Heart right ventricle (tissue), 16 donors: ENCODE measurements around the gene PLA2G15. TPM values are rescaled to one million over a fixed set of nuclear protein-coding genes. Genes with fewer than 3 reads are reported as not detected.

Experiments used
- ATAC-seq, 8 donors: fragments of 200-7000 bp; cut with Tn5 transposase; one replicate each; pipeline ENCODE4 v1.9.1; 2020; ENCODE audit warnings: mild to moderate bottlenecking in 8 of 8, moderate library complexity in 8 of 8, moderate number of reproducible peaks in 1 of 8
- DNase-seq, 2 donors: peaks; one replicate each; pipeline ENCODE4 v3.0.0-alpha.2; 2020
- H3K27ac ChIP-seq, 10 donors: fragments of 200-600 bp; sonication (generic) in 2 of 10; one replicate each; pipeline versions ENCODE4 v1.5.0 to v1.8.0; 2020 to 2022; ENCODE audit warnings: mild to moderate bottlenecking in 3 of 10
- H3K27me3 ChIP-seq, 7 donors: fragments of 200-600 bp; one replicate each; pipeline ENCODE4 v1.8.0; 2021 to 2022; ENCODE audit warnings: mild to moderate bottlenecking in 2 of 7
- H3K36me3 ChIP-seq, 9 donors: fragments of 200-600 bp; sonication (generic) in 1 of 9; one replicate each; pipeline versions ENCODE4 v1.5.0 to v1.8.0; 2020 to 2022; ENCODE audit warnings: mild to moderate bottlenecking in 2 of 9
- H3K4me1 ChIP-seq, 9 donors: fragments of 200-600 bp; sonication (generic) in 1 of 9; one replicate each; pipeline versions ENCODE4 v1.5.0 to v1.8.0; 2020 to 2022; ENCODE audit warnings: mild to moderate bottlenecking in 4 of 9
- H3K4me3 ChIP-seq, 10 donors: fragments of 200-600 bp; sonication (generic) in 2 of 10; one replicate each; pipeline versions ENCODE4 v1.5.0 to v1.8.0; 2020 to 2022; ENCODE audit warnings: mild to moderate bottlenecking in 7 of 10, moderate library complexity in 2 of 10
- H3K9me3 ChIP-seq, 11 donors: fragments of 200-600 bp in 10 of 11; sonication (generic) in 2 of 11; one replicate each; pipeline versions ENCODE4 v1.5.0 to v1.8.0; 2013 to 2022; ENCODE audit warnings: mild to moderate bottlenecking in 2 of 11, control low read depth in 1 of 11, moderate library complexity in 1 of 11
- WGBS, 2 donors: extraction: QIAGEN DNeasy Blood & Tissue Kit; methylation state at CpG; one replicate each; pipeline ENCODE4 v1.1.7; 2013; ENCODE audit warnings: inconsistent platforms in 1 of 2; 5-methylcytosine and 5-hydroxymethylcytosine counted together
- intact Hi-C, 10 donors: fragments of 100-400 bp; cut with DNase I; formaldehyde crosslinking; loops; one replicate each; pipeline versions ENCODE4 v1.11.1 to v1.14.2; 2022
- polyA plus RNA-seq, 2 donors: library from polyadenylated mRNA; stranded (reverse); fragments of 200-250 nt; gene quantifications; one replicate each; pipeline ENCODE4 v1.2.3, GENCODE V29; 2013
- total RNA-seq, 10 donors: library from RNA; stranded (reverse); fragmentation: NEBNext Ultra II Directional in 3 of 10; extraction: Animal tissue kit (Norgen Biotek cat#: 25700) in 3 of 10; gene quantifications; one replicate each; pipeline versions ENCODE4 v1.2.1 to v1.2.4, GENCODE V29; 2021 to 2023
- TF ChIP-seq, protein P1 (sequence below), 9 donors: fragments of 200-600 bp; sonication (generic) in 2 of 9; IDR thresholded peaks; one replicate each; pipeline versions ENCODE4 v1.5.0 to v1.8.0; 2021 to 2022; ENCODE audit warnings: antibody characterized with exemption in 9 of 9, mild to moderate bottlenecking in 5 of 9, moderate library complexity in 1 of 9
- donor health status: Arrhythmogenic right ventricular cardiomyopathy.
- donor health status: ischemic (EF 13 %, LVEDD 7.1; RV severe dilation, severe dysfunction).
- donor health status: healthy with polysubstance abuse.
- donor health status: DM: no; HTN: yes; CAD: no.
- donor health status: DM: no; HTN: no; CAD: no.
- donor health status: ischemic (EF 25% LVEDD 6.9; RV normal size, moderate dysfunction).
- donor health status: ischemic (EF 25% LVEDD 5.7; RV mildly dilated, moderate dysfunction).
- donor health status: healthy.
- donor health status: DM: yes; HTN: yes; CAD: no.
- donor health status: Ischemic cardiomyopathy.
- donor health status: ischemic (EF 35%, LVEDD 5.7; RV mildly dilated, moderate dysfunction).
- donor health status: nonischemic (EF 11% LVEDD 7.7; RV severe dilation, severe dysfunction).
- donor health status: DM: yes; HTN: yes; CAD: no.
- donor health status: PGD.
- donor health status: ischemic (EF 29% LVEDD 5.4; RV normal size, mild dysfunction).
- donor health status: nonischemic (EF 23%, LVEDD 6.1; RV moderate dilation, normal function).

Gene PLA2G15
- total and polyA plus RNA-seq, 12 donors = 31.0 to 62.1 (median 38.8) TPM

DNA sequence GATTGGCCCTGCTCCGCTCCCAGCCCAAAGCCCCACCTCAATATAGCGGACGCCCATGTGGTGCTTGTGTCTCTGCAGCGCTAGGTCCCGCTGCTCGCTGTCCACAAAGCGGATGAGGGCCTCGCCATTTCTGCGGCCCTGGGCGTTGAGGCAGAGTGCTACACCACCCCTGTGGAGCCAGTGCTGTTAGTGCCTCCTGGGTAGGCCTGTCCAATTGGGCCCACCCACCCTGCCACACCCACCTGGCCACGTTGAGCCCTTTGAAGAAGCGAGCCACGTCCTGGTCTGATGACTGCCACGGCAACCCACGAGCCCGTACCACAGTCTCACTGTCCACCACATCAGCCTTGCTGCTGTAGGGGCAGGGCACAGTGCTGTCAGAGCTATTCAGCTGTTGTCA, 12.8 kb upstream of the PLA2G15 start:
- WGBS, 2 donors = 83 to 85% methylated on average over 16 of the region's 16 CpGs
- DNase-seq (no peak), ATAC-seq (no peak)
- Histone ChIP-seq H3K27me3 (peaks cover 0 to 16% (median 0%) of the 10 kb centered on the region in 7 donors), H3K4me1 (peaks cover 9 to 45% (median 35%) of the 10 kb centered on the region in 9 donors), H3K4me3 (no peak overlapping the region), H3K36me3 (peaks cover 0 to 33% (median 0%) of the 10 kb centered on the region in 9 donors), H3K27ac (no peak overlapping the region), H3K9me3 (no peaks in the 10 kb centered on the region)
- intact Hi-C loops = loop anchor here in 5 of 10 donors (5.0 to 10.0 kb wide), 4 partner anchors 148 to 415 kb away; partner anchors contain the start of genes DPEP2 (in 2 of the 5) and NFATC3 (in 1 of the 5)
- TF ChIP-seq, protein P1, sequence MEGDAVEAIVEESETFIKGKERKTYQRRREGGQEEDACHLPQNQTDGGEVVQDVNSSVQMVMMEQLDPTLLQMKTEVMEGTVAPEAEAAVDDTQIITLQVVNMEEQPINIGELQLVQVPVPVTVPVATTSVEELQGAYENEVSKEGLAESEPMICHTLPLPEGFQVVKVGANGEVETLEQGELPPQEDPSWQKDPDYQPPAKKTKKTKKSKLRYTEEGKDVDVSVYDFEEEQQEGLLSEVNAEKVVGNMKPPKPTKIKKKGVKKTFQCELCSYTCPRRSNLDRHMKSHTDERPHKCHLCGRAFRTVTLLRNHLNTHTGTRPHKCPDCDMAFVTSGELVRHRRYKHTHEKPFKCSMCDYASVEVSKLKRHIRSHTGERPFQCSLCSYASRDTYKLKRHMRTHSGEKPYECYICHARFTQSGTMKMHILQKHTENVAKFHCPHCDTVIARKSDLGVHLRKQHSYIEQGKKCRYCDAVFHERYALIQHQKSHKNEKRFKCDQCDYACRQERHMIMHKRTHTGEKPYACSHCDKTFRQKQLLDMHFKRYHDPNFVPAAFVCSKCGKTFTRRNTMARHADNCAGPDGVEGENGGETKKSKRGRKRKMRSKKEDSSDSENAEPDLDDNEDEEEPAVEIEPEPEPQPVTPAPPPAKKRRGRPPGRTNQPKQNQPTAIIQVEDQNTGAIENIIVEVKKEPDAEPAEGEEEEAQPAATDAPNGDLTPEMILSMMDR (IDR thresholded peaks at IDR 0.05) = no peak

DNA sequence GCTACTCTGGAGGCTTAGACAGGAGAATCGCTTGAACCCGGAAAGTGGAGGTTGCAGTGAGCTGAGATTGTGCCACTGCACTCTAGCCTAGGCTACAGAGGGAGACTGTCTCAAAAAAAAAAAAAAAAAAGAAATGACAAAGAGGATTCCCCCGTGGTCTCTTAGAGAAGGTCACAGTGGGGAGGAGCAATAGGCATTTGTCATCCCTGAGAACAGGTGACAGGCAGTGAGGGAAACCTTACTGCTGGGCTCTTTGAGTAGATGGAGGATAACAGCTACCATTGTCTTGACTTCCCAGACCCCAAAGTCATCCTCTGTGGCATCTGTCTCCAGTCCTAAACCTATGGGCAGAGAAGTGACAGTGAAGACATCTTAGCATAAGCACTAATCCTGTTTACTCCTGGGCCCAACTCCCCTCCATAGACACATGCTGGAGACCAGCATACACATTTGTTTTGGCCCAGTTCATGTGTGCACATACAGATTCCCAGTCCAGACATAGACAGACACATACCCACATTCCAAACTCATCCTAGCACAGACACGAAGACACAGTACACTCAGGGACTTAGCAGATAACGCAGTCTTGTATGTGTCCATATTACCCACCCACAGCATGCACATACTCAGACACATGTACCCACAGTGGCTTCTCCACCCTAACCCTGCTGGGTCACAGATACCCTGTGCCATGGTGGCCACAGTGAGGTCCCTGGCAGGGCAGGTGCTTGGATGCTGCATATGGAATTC, 11.9 kb upstream of the PLA2G15 start:
- no peak for DNase-seq
- no peaks in the 10 kb centered on the region for H3K9me3 ChIP-seq
- WGBS, 2 donors = 82 to 86% methylated on average over 5 of the region's 5 CpGs
- no peak overlapping the region for H3K4me3 ChIP-seq
- no peak for ATAC-seq
- no peak overlapping the region for H3K27ac ChIP-seq
- peaks cover 12 to 45% (median 31%) of the 10 kb centered on the region in 9 donors for H3K4me1 ChIP-seq
- TF ChIP-seq, protein P1 (IDR thresholded peaks at IDR 0.05) = no peak
- H3K36me3 ChIP-seq = peaks cover 0 to 30% (median 0%) of the 10 kb centered on the region in 9 donors
- intact Hi-C loops = loop anchor here in 5 of 10 donors (5.0 to 10.0 kb wide), 4 partner anchors 148 to 416 kb away; partner anchors contain the start of genes DPEP2 (in 2 of the 5) and NFATC3 (in 1 of the 5)
- peaks cover 0 to 16% (median 0%) of the 10 kb centered on the region in 7 donors for H3K27me3 ChIP-seq

DNA sequence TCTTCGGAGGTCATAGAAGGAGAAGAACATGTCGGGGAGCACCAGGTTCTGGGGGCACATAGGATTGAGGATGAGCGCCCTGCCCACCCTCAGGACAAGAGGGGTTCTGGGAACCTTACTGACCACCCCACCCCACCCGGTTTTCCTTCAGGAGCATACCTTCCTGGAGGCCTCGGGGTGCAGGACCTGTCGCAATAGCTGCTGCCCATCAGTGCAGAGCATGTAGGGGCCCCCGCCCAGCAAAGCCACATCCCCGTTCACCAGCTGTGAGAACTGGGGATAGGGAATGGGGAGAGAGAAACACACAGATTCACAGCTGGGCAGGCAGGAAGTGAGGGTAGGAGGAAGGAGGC, 11.4 kb upstream of the PLA2G15 start:
- peaks cover 0 to 16% (median 0%) of the 10 kb centered on the region in 7 donors for H3K27me3 ChIP-seq
- H3K4me3 ChIP-seq = no peak overlapping the region
- intact Hi-C loops = loop anchor here in 5 of 10 donors (5.0 to 10.0 kb wide), 4 partner anchors 149 to 417 kb away; partner anchors contain the start of genes DPEP2 (in 2 of the 5) and NFATC3 (in 1 of the 5)
- no peak for ATAC-seq
- no peaks in the 10 kb centered on the region for H3K9me3 ChIP-seq
- no peak for DNase-seq
- H3K4me1 ChIP-seq = peaks cover 12 to 46% (median 29%) of the 10 kb centered on the region in 9 donors
- peaks cover 0 to 25% (median 0%) of the 10 kb centered on the region in 9 donors for H3K36me3 ChIP-seq
- TF ChIP-seq, protein P1 (IDR thresholded peaks at IDR 0.05) = no peak
- H3K27ac ChIP-seq = no peak overlapping the region
- WGBS, 2 donors = 80 to 86% methylated on average over 8 of the region's 8 CpGs

DNA sequence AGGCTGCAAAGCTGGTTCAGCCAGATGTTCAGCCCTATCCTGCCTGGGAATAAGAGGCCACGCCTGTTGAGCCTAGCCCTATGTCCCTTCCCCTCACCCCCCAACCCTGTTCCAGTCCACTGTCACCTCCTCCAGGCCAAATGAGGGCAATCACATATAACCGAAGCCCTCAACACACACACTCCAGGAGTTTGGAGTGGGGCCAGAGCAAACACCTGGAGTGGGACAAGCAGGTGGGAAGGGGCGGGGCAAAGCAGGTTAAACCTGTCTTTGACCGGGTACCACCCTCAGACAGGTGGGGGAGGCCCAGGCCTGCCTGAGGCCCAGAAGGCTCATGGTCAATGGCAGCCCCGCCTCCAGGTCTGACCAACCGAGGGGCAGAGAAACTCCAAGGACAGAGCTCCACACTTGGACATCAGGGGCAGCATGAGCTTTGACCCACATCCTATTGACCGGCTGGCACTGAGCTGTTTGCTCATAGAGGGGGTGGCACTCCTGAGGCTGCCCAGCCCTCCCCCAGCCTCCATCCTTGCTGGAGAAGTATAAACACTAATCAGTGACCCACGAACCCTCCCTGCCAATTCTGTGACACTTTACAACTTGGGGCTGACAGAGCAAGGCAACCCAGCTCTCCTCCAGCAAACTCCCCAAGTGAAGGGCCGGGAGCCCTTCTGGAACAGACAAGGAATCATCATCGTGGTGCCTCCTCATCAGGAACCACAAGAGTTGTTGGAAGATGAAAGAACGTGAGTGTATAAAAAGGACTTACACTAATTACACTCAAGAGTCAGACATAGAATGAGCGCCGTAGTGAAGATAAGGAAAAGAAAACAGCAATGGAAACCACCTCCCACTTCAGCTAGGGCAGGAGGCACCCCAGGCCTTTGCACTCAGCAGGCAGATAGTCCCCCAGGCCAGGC, 10.7 kb upstream of the PLA2G15 start:
- peaks cover 0 to 16% (median 0%) of the 10 kb centered on the region in 7 donors for H3K27me3 ChIP-seq
- peaks cover 0 to 19% (median 0%) of the 10 kb centered on the region in 9 donors for H3K36me3 ChIP-seq
- intact Hi-C loops = loop anchor here in 5 of 10 donors (5.0 to 10.0 kb wide), 4 partner anchors 150 to 417 kb away; partner anchors contain the start of genes DPEP2 (in 2 of the 5) and NFATC3 (in 1 of the 5)
- H3K9me3 ChIP-seq = no peaks in the 10 kb centered on the region
- ATAC-seq = no peak
- WGBS, 2 donors = 63 to 65% methylated on average over 13 of the region's 13 CpGs
- TF ChIP-seq, protein P1 (IDR thresholded peaks at IDR 0.05) = no peak
- H3K27ac ChIP-seq = no peak overlapping the region
- H3K4me3 ChIP-seq = no peak overlapping the region
- peaks cover 9 to 40% (median 24%) of the 10 kb centered on the region in 9 donors for H3K4me1 ChIP-seq
- DNase-seq = no peak
